Gastrocnemius medialis (tissue), 4 donors: ENCODE results near the gene HDAC10. TPM values are rescaled to one million over a fixed set of nuclear protein-coding genes. Genes with fewer than 3 reads are reported as not detected.

Experiments
- ATAC-seq, 2 donors: fragments of 150-250 bp; one replicate each; pipeline ENCODE4 v1.9.1; 2016
- DNase-seq, 2 donors: peaks; one replicate each; pipeline ENCODE4 v3.0.0-alpha.2; 2019
- H3K27ac ChIP-seq, 4 donors: fragments of 200-600 bp; sonication (generic); 1 replicate in 1 of 4; 2 replicates in 3 of 4; pipeline ENCODE4 v1.5.1; 2016 to 2018; ENCODE audit warnings: mild to moderate bottlenecking in 2 of 4, moderate library complexity in 1 of 4
- H3K27me3 ChIP-seq, 3 donors: fragments of 200-600 bp; sonication (generic) in 2 of 3; 1 replicate in 1 of 3; 2 replicates in 2 of 3; pipeline versions ENCODE4 v1.5.1 to v1.6.0; 2016 to 2019; ENCODE audit warnings: mild to moderate bottlenecking in 1 of 3, moderate library complexity in 1 of 3
- H3K36me3 ChIP-seq, 2 donors: fragments of 200-600 bp; sonication (generic) in 1 of 2; one replicate each; pipeline ENCODE4 v1.5.1; 2017 to 2018
- H3K4me1 ChIP-seq, 2 donors: fragments of 200-600 bp; sonication (generic) in 1 of 2; one replicate each; pipeline ENCODE4 v1.5.1; 2016 to 2017; ENCODE audit warnings: mild to moderate bottlenecking in 2 of 2
- H3K4me3 ChIP-seq, 4 donors: fragments of 200-600 bp; sonication (generic) in 3 of 4; 1 replicate in 1 of 4; 2 replicates in 3 of 4; pipeline ENCODE4 v1.5.1; 2016 to 2019; ENCODE audit warnings: mild to moderate bottlenecking in 2 of 4
- H3K9me3 ChIP-seq, 3 donors: fragments of 200-600 bp; sonication (generic) in 2 of 3; 1 replicate in 1 of 3; 2 replicates in 2 of 3; pipeline ENCODE4 v1.5.1; 2016 to 2019
- POLR2A ChIP-seq, 2 donors: fragments of 450-650 bp; IDR thresholded peaks; one replicate each; pipeline ENCODE4 v1.6.1; 2017; ENCODE audit warnings: antibody characterized with exemption in 2 of 2, mild to moderate bottlenecking in 2 of 2, moderate library complexity in 2 of 2
- in situ Hi-C, 4 donors: fragments of 200-750 bp; cut with MboI; loops; one replicate each; pipeline versions ENCODE4 v1.15.0 to v1.8.0; 2017; ENCODE audit warnings: low sequenced_read_pairs in 4 of 4
- intact Hi-C: fragments of 100-400 bp; cut with DNase I; formaldehyde crosslinking; loops from one replicate; pipeline ENCODE4 v1.15.1; 2023; ENCODE audit warnings: low total_unique reads
- total RNA-seq, 4 donors: library from RNA; depleted of rRNA; stranded (reverse); fragments of >200 nt; gene quantifications; one replicate each; pipeline versions ENCODE4 v1.1.0 to v1.2.3, GENCODE V29; 2016
- TF ChIP-seq, protein P1 (sequence below), 5 experiments: fragments of 450-650 bp in 3 of 5; fragments of 200-600 bp in 2 of 5; sonication (generic) in 2 of 5; IDR thresholded peaks in 4 of 5; conservative IDR thresholded peaks in 1 of 5; 1 replicate in 4 of 5; 2 replicates in 1 of 5; pipeline ENCODE4 v1.5.1; 2016 to 2019; ENCODE audit warnings: antibody characterized with exemption in 5 of 5, mild to moderate bottlenecking in 3 of 5, moderate library complexity in 3 of 5

HDAC10 gene
- total RNA-seq, 4 donors from 2014 or later, result 4.1 to 24.9 (median 8.6) TPM

DNA sequence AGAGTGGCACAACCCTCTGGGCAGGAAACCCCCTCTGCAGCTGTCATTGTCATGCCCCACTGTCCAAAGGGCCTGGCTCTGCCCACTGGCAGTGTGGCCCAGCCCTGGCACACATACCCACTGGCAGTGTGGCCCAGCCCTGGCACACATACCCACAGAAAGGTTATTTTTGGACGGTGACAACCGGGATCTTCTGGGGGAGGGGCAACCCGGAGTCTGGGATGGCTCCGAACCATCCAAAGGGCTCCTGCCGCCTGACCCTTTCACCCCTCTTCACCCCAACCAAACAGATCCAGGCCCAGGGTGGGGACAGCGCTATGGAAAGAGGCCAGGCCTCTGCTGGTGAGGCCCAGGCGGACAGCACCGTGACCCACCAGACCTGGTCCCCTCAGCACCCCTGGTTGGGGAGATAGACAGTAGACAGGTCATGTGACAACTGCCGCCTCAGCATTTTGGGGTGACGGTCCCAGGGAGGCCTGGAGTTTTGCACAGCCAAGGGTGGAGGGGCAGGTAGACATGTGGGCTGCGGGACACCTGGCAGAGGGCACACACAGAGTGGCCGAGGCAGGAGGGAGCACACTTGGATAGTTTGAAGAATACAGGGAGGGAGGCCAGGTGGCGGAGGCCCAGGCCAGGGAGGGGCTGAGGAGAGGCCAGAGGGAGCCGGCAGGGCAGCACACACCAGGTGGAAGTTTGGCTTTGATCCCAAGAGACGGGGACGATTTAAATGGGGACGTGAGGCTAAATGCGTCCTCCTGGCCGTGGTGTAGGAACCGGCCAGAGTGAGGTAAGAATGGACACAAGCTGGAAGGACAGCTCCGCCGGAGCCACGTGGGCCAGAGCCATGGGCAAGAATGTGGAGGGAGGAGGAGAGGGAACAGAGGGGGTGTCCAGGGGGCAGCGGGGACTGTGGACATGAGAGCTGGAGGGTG is 7.6 kb upstream of the HDAC10 start:
- Histone ChIP-seq H3K9me3 (no peaks in the 10 kb centered on the region), H3K4me3 (peak overlapping the region; percentile 34 to 77 (median 52)), H3K27ac (peak overlapping the region; percentile 93 to 99 (median 98)), H3K27me3 (no peaks in the 10 kb centered on the region), H3K4me1 (peaks cover 40 to 63% of the 10 kb centered on the region in 2 donors), H3K36me3 (peaks cover 0 to 11% of the 10 kb centered on the region in 2 donors)
- peak; percentile 92 to 98 for DNase-seq
- peak; percentile 50 to 61 for ATAC-seq
- peak; percentile 40 to 73 for TF ChIP-seq POLR2A (IDR thresholded peaks at IDR 0.05)
- TF ChIP-seq, protein P1, sequence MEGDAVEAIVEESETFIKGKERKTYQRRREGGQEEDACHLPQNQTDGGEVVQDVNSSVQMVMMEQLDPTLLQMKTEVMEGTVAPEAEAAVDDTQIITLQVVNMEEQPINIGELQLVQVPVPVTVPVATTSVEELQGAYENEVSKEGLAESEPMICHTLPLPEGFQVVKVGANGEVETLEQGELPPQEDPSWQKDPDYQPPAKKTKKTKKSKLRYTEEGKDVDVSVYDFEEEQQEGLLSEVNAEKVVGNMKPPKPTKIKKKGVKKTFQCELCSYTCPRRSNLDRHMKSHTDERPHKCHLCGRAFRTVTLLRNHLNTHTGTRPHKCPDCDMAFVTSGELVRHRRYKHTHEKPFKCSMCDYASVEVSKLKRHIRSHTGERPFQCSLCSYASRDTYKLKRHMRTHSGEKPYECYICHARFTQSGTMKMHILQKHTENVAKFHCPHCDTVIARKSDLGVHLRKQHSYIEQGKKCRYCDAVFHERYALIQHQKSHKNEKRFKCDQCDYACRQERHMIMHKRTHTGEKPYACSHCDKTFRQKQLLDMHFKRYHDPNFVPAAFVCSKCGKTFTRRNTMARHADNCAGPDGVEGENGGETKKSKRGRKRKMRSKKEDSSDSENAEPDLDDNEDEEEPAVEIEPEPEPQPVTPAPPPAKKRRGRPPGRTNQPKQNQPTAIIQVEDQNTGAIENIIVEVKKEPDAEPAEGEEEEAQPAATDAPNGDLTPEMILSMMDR (IDR thresholded peaks at IDR 0.05 in 4 of 5, conservative IDR thresholded peaks at IDR 0.05 in 1 of 5), result no peak
- in situ Hi-C loops, result loop anchor here in 2 of 4 donors (10.0 kb wide), 2 partner anchors 66 to 76 kb away; partner anchors contain the start of gene DENND6B (in 1 of the 2)
- intact Hi-C loops, result loop anchor here (1.0 to 2.0 kb wide), 2 partner anchors 14 to 296 kb away; no protein-coding TSS in a partner anchor

DNA sequence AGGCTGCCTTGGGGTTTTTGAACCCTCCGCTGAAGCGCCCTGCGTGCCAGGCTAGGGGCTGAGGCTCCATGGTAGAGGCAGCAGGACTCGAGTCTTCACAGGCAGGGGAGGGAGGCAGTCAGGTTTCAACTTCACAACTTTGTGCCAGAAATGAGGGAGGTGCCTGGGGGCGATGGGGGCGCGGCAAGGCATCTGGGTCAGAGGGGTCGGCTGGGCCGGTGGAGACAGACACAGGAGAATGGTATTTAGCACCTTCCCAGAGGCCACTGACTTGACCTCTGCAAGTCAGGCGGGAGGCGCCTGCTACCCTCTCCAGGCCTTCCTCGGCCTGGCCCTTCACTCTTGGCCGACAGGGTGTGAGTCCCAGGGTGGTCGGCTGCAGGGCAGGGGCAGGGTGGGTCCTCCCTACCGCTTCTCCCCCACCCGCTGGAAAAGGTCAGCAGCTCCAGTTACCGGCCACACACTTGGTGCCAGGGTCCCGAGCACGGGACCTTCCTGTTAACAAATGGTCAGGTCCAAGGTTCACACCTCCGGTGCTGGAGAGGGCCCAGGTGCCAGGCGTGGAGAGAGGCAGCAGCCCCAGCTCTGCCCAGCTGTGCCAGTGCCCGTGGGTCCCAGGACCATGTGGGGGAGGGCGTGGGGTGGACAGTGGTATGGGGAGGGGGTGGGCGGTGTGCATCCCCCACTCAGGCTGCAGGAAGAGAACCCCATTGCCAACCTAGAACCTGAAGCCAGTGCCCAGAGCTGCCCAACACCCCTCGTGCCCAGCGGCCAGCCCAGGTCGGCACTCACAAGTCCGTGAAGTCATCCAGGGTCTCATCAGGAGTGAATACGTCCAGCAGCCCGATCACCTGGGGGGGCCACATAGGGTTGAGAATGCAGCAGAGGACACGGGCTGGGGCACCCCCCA is 6.6 kb upstream of the HDAC10 start:
- intact Hi-C loops, result loop anchor here (1.0 to 2.0 kb wide), 2 partner anchors 13 to 295 kb away; no protein-coding TSS in a partner anchor
- ATAC-seq (peak; percentile 7 to 16), DNase-seq (peak; percentile 52 to 92)
- TF ChIP-seq, protein P1 (IDR thresholded peaks at IDR 0.05 in 4 of 5, conservative IDR thresholded peaks at IDR 0.05 in 1 of 5), result no peak
- no peak for TF ChIP-seq POLR2A (IDR thresholded peaks at IDR 0.05)
- H3K27ac ChIP-seq, result peak overlapping the region; percentile 93 to 99 (median 98)
- in situ Hi-C loops, result loop anchor here in 2 of 4 donors (10.0 kb wide), 2 partner anchors 67 to 77 kb away; partner anchors contain the start of gene DENND6B (in 1 of the 2)
- peaks cover 31 to 53% of the 10 kb centered on the region in 2 donors for H3K4me1 ChIP-seq
- H3K9me3 ChIP-seq, result no peaks in the 10 kb centered on the region
- peak overlapping the region in 1 of 4 donors; percentile 16 for H3K4me3 ChIP-seq
- H3K27me3 ChIP-seq, result no peaks in the 10 kb centered on the region
- H3K36me3 ChIP-seq, result peaks cover 0 to 12% of the 10 kb centered on the region in 2 donors

DNA sequence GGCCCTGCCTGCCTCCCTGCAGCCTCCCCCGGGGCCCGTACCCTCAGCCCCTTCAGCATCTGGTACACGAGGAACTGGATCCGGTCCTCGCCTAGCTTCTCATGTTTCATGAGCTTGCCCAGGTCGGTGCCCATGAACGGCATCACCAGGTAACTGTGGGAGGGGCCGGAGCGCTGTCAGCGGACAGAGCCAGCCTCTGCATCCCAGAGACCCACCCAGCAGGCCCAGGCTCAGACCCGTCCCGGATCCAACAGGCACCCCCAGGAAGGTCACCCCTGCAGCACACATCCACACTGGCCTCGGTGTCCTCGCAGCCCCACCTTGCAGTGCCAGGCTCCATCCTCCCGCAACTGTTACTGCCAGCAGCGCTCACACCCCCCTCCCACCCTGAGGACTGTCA is 6.0 kb upstream of the HDAC10 start:
- no peak overlapping the region for H3K4me3 ChIP-seq
- intact Hi-C loops, result no loop called here
- peak overlapping the region; percentile 93 to 99 (median 98) for H3K27ac ChIP-seq
- H3K36me3 ChIP-seq, result peaks cover 0 to 12% of the 10 kb centered on the region in 2 donors
- DNase-seq (peak in 1 of 2 donors; percentile 58), ATAC-seq (no peak)
- H3K4me1 ChIP-seq, result peaks cover 24 to 47% of the 10 kb centered on the region in 2 donors
- in situ Hi-C loops, result loop anchor here in 2 of 4 donors (10.0 kb wide), 2 partner anchors 68 to 78 kb away; partner anchors contain the start of gene DENND6B (in 1 of the 2)
- no peaks in the 10 kb centered on the region for H3K27me3 ChIP-seq
- no peaks in the 10 kb centered on the region for H3K9me3 ChIP-seq
- TF ChIP-seq, protein P1 (IDR thresholded peaks at IDR 0.05 in 4 of 5, conservative IDR thresholded peaks at IDR 0.05 in 1 of 5), result no peak
- TF ChIP-seq POLR2A (IDR thresholded peaks at IDR 0.05), result no peak

DNA sequence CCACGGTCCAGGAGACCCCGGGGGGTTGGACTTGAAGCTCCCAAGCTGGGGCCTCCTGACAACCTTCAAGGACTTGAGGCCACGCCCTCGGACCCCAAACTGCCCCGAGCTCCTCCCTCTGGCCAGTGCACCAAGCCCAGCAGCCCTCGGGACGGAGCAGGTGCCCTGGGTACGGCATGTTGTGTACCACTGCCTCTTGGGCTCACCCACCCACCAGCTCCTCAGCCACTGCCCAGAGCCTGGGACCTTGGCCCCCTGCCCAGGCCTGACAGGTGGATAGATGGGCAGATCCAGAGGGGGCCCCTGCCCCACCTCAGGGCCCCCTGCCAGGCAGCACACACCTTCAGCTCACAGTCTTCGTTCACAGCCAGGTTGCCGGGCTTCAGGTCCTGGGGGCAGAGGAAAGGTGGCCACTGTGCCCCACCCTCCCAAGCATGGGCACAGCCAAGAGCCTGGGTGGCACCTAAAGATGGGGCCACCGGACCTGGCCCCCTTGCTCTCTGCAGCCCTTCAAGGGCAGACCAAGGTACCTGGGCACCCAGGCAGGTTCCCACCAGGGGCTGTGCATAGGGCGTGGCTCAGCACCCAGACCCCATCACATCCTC is 5.3 kb upstream of the HDAC10 start:
- DNase-seq (peak in 1 of 2 donors; percentile 60), ATAC-seq (no peak)
- Histone ChIP-seq H3K4me3 (no peak overlapping the region), H3K27ac (peak overlapping the region; percentile 93 to 99 (median 98)), H3K27me3 (no peaks in the 10 kb centered on the region), H3K4me1 (peaks cover 22 to 47% of the 10 kb centered on the region in 2 donors), H3K9me3 (no peaks in the 10 kb centered on the region), H3K36me3 (peaks cover 0 to 12% of the 10 kb centered on the region in 2 donors)
- intact Hi-C loops (no loop called here), in situ Hi-C loops (loop anchor here in 2 of 4 donors (10.0 kb wide), 2 partner anchors 68 to 78 kb away; partner anchors contain the start of gene DENND6B (in 1 of the 2))
- no peak for TF ChIP-seq POLR2A (IDR thresholded peaks at IDR 0.05)
- TF ChIP-seq, protein P1 (IDR thresholded peaks at IDR 0.05 in 4 of 5, conservative IDR thresholded peaks at IDR 0.05 in 1 of 5), result no peak
